Measurements from ENCODE around the gene ALOX12.
A peak's percentile ranks its signal among the peaks of the same experiment; 100 is the strongest.

The ALOX12 gene

GRCh38 chr17:7024402-7024785, 28.5 kb downstream of the ALOX12 start:
- Histone ChIP-seq H3K36me3 (ENCODE audit: control insufficient read depth, insufficient read depth, low read length, severe bottlenecking) (no peaks in the 10 kb centered on the region), H3K9me3 (ENCODE audit: control insufficient read depth, low read length) (no peaks in the 10 kb centered on the region), H3K4me1 (ENCODE audit: control insufficient read depth, insufficient read depth, low read length) (peaks cover 23% of the 10 kb centered on the region), H3K9ac (ENCODE audit: low read length) (no peak overlapping the region), H3K27me3 (replicated peaks; ENCODE audit: control insufficient read depth, insufficient read depth, low read length) (no peaks in the 10 kb centered on the region), H3K4me3 (ENCODE audit: low read length) (no peak overlapping the region)
- no peak for DNase-seq (ENCODE audit: low read depth)

GRCh38 chr17:7025245-7025644, 29.4 kb downstream of the ALOX12 start:
- Histone ChIP-seq H3K4me3 (ENCODE audit: low read length) (no peak overlapping the region), H3K36me3 (ENCODE audit: control insufficient read depth, insufficient read depth, low read length, severe bottlenecking) (no peaks in the 10 kb centered on the region), H3K27me3 (replicated peaks; ENCODE audit: control insufficient read depth, insufficient read depth, low read length) (no peaks in the 10 kb centered on the region), H3K9ac (ENCODE audit: low read length) (no peak overlapping the region), H3K9me3 (ENCODE audit: control insufficient read depth, low read length) (no peaks in the 10 kb centered on the region), H3K4me1 (ENCODE audit: control insufficient read depth, insufficient read depth, low read length) (peaks cover 16% of the 10 kb centered on the region)
- DNase-seq (ENCODE audit: low read depth) = no peak

DNA sequence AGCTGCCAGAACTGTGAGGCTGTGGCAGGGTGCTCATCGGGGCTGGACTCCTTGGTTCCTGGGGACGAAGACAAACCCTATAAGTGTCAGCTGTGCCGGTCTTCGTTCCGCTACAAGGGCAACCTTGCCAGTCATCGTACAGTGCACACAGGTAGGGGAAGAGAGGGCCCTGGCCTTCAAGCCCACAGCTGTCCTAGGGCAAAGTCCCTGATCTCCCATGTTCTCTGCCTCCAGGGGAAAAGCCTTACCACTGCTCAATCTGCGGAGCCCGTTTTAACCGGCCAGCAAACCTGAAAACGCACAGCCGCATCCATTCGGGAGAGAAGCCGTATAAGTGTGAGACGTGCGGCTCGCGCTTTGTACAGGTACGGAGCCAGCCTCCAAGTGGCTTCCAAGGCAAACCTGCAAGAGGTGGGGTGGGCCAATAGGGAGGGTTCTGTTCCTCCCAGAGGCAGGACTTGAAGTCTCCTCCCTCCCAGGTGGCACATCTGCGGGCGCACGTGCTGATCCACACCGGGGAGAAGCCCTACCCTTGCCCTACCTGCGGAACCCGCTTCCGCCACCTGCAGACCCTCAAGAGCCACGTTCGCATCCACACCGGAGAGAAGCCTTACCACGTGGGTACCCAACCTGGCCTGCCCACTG, 30.7 kb downstream of the ALOX12 start:
- peaks cover 8% of the 10 kb centered on the region for H3K4me1 ChIP-seq (ENCODE audit: control insufficient read depth, insufficient read depth, low read length)
- H3K36me3 ChIP-seq (ENCODE audit: control insufficient read depth, insufficient read depth, low read length, severe bottlenecking) = no peaks in the 10 kb centered on the region
- H3K4me3 ChIP-seq (ENCODE audit: low read length) = no peak overlapping the region
- H3K27me3 ChIP-seq (replicated peaks; ENCODE audit: control insufficient read depth, insufficient read depth, low read length) = no peaks in the 10 kb centered on the region
- H3K9me3 ChIP-seq (ENCODE audit: control insufficient read depth, low read length) = no peaks in the 10 kb centered on the region
- no peak for DNase-seq (ENCODE audit: low read depth)
- no peak overlapping the region for H3K9ac ChIP-seq (ENCODE audit: low read length)

DNA sequence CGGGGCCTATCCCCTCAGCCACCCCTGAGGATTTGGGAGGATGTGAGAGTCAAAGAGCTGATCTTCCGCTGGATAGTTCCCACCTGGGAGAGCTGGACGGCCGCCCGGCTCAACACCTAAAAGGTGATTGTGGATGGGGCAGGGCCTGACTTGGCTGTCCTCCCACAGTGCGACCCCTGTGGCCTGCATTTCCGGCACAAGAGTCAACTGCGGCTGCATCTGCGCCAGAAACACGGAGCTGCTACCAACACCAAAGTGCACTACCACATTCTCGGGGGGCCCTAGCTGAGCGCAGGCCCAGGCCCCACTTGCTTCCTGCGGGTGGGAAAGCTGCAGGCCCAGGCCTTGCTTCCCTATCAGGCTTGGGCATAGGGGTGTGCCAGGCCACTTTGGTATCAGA, 31.5 kb downstream of the ALOX12 start:
- H3K4me3 ChIP-seq (ENCODE audit: low read length) = no peak overlapping the region
- H3K4me1 ChIP-seq (ENCODE audit: control insufficient read depth, insufficient read depth, low read length) = peaks cover 5% of the 10 kb centered on the region

DNA sequence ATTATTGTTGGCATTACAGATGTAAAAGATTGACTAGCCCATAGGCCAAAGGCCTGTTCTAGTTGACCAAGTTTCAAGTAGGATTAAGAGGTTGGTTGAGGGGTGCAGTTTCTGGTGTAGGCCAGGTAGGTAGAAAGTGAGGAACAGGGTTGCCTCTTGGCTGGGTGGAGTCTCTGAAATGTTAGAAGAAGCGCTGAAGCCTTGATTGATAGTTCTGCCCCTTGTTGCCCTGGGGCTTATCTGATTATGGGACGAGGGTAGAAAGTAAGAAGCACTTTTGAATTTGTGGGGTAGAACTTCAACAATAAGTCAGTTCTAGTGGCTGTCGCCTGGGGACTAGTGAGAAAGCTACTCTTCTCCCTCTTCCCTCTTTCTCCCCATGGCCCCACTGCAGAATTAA, 33.2 kb downstream of the ALOX12 start:
- no peak overlapping the region for H3K4me3 ChIP-seq (ENCODE audit: low read length)
- no peak overlapping the region for H3K9ac ChIP-seq (ENCODE audit: low read length)
- no peaks in the 10 kb centered on the region for H3K36me3 ChIP-seq (ENCODE audit: control insufficient read depth, insufficient read depth, low read length, severe bottlenecking)
- no peak for DNase-seq (ENCODE audit: low read depth)
- H3K9me3 ChIP-seq (ENCODE audit: control insufficient read depth, low read length) = no peaks in the 10 kb centered on the region
- H3K27me3 ChIP-seq (replicated peaks; ENCODE audit: control insufficient read depth, insufficient read depth, low read length) = no peaks in the 10 kb centered on the region
- H3K4me1 ChIP-seq (ENCODE audit: control insufficient read depth, insufficient read depth, low read length) = no peaks in the 10 kb centered on the region

More for the DNA sequence above, 31.5 kb downstream of the ALOX12 start:
- Histone ChIP-seq H3K9ac (ENCODE audit: low read length) (no peak overlapping the region), H3K27me3 (replicated peaks; ENCODE audit: control insufficient read depth, insufficient read depth, low read length) (no peaks in the 10 kb centered on the region), H3K9me3 (ENCODE audit: control insufficient read depth, low read length) (no peaks in the 10 kb centered on the region), H3K36me3 (ENCODE audit: control insufficient read depth, insufficient read depth, low read length, severe bottlenecking) (no peaks in the 10 kb centered on the region)
- DNase-seq (ENCODE audit: low read depth) = no peak

GRCh38 chr17:7029659-7030058, 33.8 kb downstream of the ALOX12 start:
- H3K9me3 ChIP-seq (ENCODE audit: control insufficient read depth, low read length) = no peaks in the 10 kb centered on the region
- no peaks in the 10 kb centered on the region for H3K27me3 ChIP-seq (replicated peaks; ENCODE audit: control insufficient read depth, insufficient read depth, low read length)
- no peak overlapping the region for H3K9ac ChIP-seq (ENCODE audit: low read length)
- H3K36me3 ChIP-seq (ENCODE audit: control insufficient read depth, insufficient read depth, low read length, severe bottlenecking) = no peaks in the 10 kb centered on the region
- H3K4me3 ChIP-seq (ENCODE audit: low read length) = no peak overlapping the region
- no peaks in the 10 kb centered on the region for H3K4me1 ChIP-seq (ENCODE audit: control insufficient read depth, insufficient read depth, low read length)
- no peak for DNase-seq (ENCODE audit: low read depth)

GRCh38 chr17:7034955-7035590, 39.2 kb downstream of the ALOX12 start:
- H3K27me3 ChIP-seq (replicated peaks; ENCODE audit: control insufficient read depth, insufficient read depth, low read length) = no peaks in the 10 kb centered on the region
- H3K9me3 ChIP-seq (ENCODE audit: control insufficient read depth, low read length) = no peaks in the 10 kb centered on the region
- H3K9ac ChIP-seq (ENCODE audit: low read length) = peak overlapping the region; percentile 90

GRCh38 chr17:7035591-7036368, 39.9 kb downstream of the ALOX12 start, which contains the start of gene SLC16A13:
Gene SLC16A13 (plus strand): TSS chr17:7036015. CDS start chr17:7036383, 368 bp downstream.
- peak; percentile 93 for DNase-seq (ENCODE audit: low read depth)
- Histone ChIP-seq H3K9ac (ENCODE audit: low read length) (peak within 1 kb of the TSS; percentile 90), H3K4me3 (ENCODE audit: low read length) (peak within 1 kb of the TSS; percentile 86), H3K27me3 (replicated peaks; ENCODE audit: control insufficient read depth, insufficient read depth, low read length) (no peaks in the 10 kb centered on the region), H3K9me3 (ENCODE audit: control insufficient read depth, low read length) (no peaks in the 10 kb centered on the region), H3K36me3 (ENCODE audit: control insufficient read depth, insufficient read depth, low read length, severe bottlenecking) (no peaks in the 10 kb centered on the region), H3K4me1 (ENCODE audit: control insufficient read depth, insufficient read depth, low read length) (peaks cover 14% of the 10 kb centered on the region)

More at GRCh38 chr17:7034955-7035590, 39.2 kb downstream of the ALOX12 start:
- Histone ChIP-seq H3K4me1 (ENCODE audit: control insufficient read depth, insufficient read depth, low read length) (peaks cover 14% of the 10 kb centered on the region), H3K36me3 (ENCODE audit: control insufficient read depth, insufficient read depth, low read length, severe bottlenecking) (no peaks in the 10 kb centered on the region), H3K4me3 (ENCODE audit: low read length) (peak overlapping the region; percentile 86)
- no peak for DNase-seq (ENCODE audit: low read depth)

GRCh38 chr17:7038025-7038862, 42.4 kb downstream of the ALOX12 start:
- H3K27me3 ChIP-seq (replicated peaks; ENCODE audit: control insufficient read depth, insufficient read depth, low read length) = peaks cover 8% of the 10 kb centered on the region
- H3K9me3 ChIP-seq (ENCODE audit: control insufficient read depth, low read length) = no peaks in the 10 kb centered on the region
- no peak for DNase-seq (ENCODE audit: low read depth)
- no peaks in the 10 kb centered on the region for H3K36me3 ChIP-seq (ENCODE audit: control insufficient read depth, insufficient read depth, low read length, severe bottlenecking)
- no peak overlapping the region for H3K4me3 ChIP-seq (ENCODE audit: low read length)
- no peak overlapping the region for H3K9ac ChIP-seq (ENCODE audit: low read length)
- peaks cover 17% of the 10 kb centered on the region for H3K4me1 ChIP-seq (ENCODE audit: control insufficient read depth, insufficient read depth, low read length)

DNA sequence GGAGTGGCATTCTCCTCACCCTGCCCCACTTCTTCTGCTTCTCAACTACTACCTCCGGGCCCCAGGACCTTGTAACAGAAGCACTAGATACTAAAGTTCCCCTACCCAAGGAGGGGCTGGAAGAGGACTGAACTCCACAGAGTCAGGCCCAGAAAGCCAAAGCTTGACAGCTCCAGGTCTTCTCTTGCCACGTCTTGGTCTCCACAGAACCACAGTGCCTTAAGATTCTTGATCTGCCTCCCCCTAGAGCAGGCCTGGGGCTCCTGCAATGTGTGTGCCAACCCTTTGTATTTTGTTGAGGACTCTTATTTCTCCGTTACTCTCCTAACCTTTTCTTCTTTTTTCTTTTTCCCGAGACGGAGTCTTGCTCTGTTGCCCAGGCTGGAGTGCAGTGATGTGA, 44.0 kb downstream of the ALOX12 start:
- no peak for DNase-seq (ENCODE audit: low read depth)
- Histone ChIP-seq H3K9me3 (ENCODE audit: control insufficient read depth, low read length) (no peaks in the 10 kb centered on the region), H3K4me1 (ENCODE audit: control insufficient read depth, insufficient read depth, low read length) (peaks cover 24% of the 10 kb centered on the region), H3K27me3 (replicated peaks; ENCODE audit: control insufficient read depth, insufficient read depth, low read length) (peaks cover 18% of the 10 kb centered on the region), H3K9ac (ENCODE audit: low read length) (no peak overlapping the region), H3K36me3 (ENCODE audit: control insufficient read depth, insufficient read depth, low read length, severe bottlenecking) (no peaks in the 10 kb centered on the region), H3K4me3 (ENCODE audit: low read length) (no peak overlapping the region)
